B cell (primary cell): ENCODE measurements around the gene ALX3.

Experiments used
- CTCF ChIP-seq: fragments of 200-600 bp; IDR thresholded peaks from one replicate; pipeline ENCODE4 v1.8.0; 2022; ENCODE audit warnings: antibody characterized with exemption, mild to moderate bottlenecking
- EZH2 ChIP-seq: IDR thresholded peaks from 2 replicates; pipeline ENCODE4 v1.6.1; 2012; ENCODE audit warnings: borderline replicate concordance, low read depth, mild to moderate bottlenecking, moderate library complexity, low read length; ENCODE audit not compliant: insufficient read depth, poor library complexity, severe bottlenecking

GRCh38 chr1:110086961-110087360 lies 16.5 kb upstream of the ALX3 start:
- no peak for TF ChIP-seq CTCF
- no peak for TF ChIP-seq EZH2
